ENCODE results near the gene MAGI1.

The MAGI1 gene

GRCh38 chr3:65808407-65808806 lies 230.3 kb downstream of the MAGI1 start:
- Histone ChIP-seq H3K36me3 (ENCODE audit: insufficient read depth, low read length) (no peaks in the 10 kb centered on the region), H3K9me3 (ENCODE audit: control insufficient read depth, insufficient read depth, low read length) (peaks cover 4% of the 10 kb centered on the region; the same call in 1 of the 2 replicates), H3K9ac (ENCODE audit: low read depth, low read length) (no peak overlapping the region), H3K4me1 (ENCODE audit: insufficient read depth, low read length) (0 out of 2 replicates have a peak, but pooled peaks cover 4% of the 10 kb centered on the region)

GRCh38 chr3:65807225-65807624 lies 231.5 kb downstream of the MAGI1 start:
- Histone ChIP-seq H3K9me3 (ENCODE audit: control insufficient read depth, insufficient read depth, low read length) (peaks cover 4% of the 10 kb centered on the region; the same call in 1 of the 2 replicates), H3K9ac (ENCODE audit: low read depth, low read length) (no peak overlapping the region), H3K36me3 (ENCODE audit: insufficient read depth, low read length) (no peaks in the 10 kb centered on the region), H3K4me1 (ENCODE audit: insufficient read depth, low read length) (no peaks in the 10 kb centered on the region)

- Histone ChIP-seq H3K9ac (ENCODE audit: low read depth, low read length) (no peak overlapping the region), H3K4me1 (ENCODE audit: insufficient read depth, low read length) (no peaks in the 10 kb centered on the region), H3K9me3 (ENCODE audit: control insufficient read depth, insufficient read depth, low read length) (peaks cover 4% of the 10 kb centered on the region; the same call in 1 of the 2 replicates), H3K36me3 (ENCODE audit: insufficient read depth, low read length) (no peaks in the 10 kb centered on the region)
These were observed 232.1 kb downstream of the MAGI1 start for GRCh38 chr3:65806600-65806999.

- no peaks in the 10 kb centered on the region for H3K9me3 ChIP-seq (ENCODE audit: control insufficient read depth, insufficient read depth, low read length)
- no peak overlapping the region for H3K9ac ChIP-seq (ENCODE audit: low read depth, low read length)
- H3K36me3 ChIP-seq (ENCODE audit: insufficient read depth, low read length), result no peaks in the 10 kb centered on the region
- peaks cover 15% of the 10 kb centered on the region; the same call in 1 of the 2 replicates for H3K4me1 ChIP-seq (ENCODE audit: insufficient read depth, low read length)
These were observed 242.0 kb downstream of the MAGI1 start for GRCh38 chr3:65796676-65797075.

GRCh38 chr3:65795166-65795565 lies 243.6 kb downstream of the MAGI1 start:
- no peaks in the 10 kb centered on the region for H3K36me3 ChIP-seq (ENCODE audit: insufficient read depth, low read length)
- H3K9me3 ChIP-seq (ENCODE audit: control insufficient read depth, insufficient read depth, low read length), result no peaks in the 10 kb centered on the region
- no peak overlapping the region for H3K9ac ChIP-seq (ENCODE audit: low read depth, low read length)
- peaks cover 15% of the 10 kb centered on the region; the same call in 1 of the 2 replicates for H3K4me1 ChIP-seq (ENCODE audit: insufficient read depth, low read length)

- H3K36me3 ChIP-seq (ENCODE audit: insufficient read depth, low read length), result no peaks in the 10 kb centered on the region
- H3K9ac ChIP-seq (ENCODE audit: low read depth, low read length), result no peak overlapping the region
- no peaks in the 10 kb centered on the region for H3K9me3 ChIP-seq (ENCODE audit: control insufficient read depth, insufficient read depth, low read length)
- H3K4me1 ChIP-seq (ENCODE audit: insufficient read depth, low read length), result peaks cover 15% of the 10 kb centered on the region; the same call in 1 of the 2 replicates
These were observed 245.1 kb downstream of the MAGI1 start for GRCh38 chr3:65793495-65794200.

- Histone ChIP-seq H3K9ac (ENCODE audit: low read depth, low read length) (no peak overlapping the region), H3K36me3 (ENCODE audit: insufficient read depth, low read length) (no peaks in the 10 kb centered on the region), H3K9me3 (ENCODE audit: control insufficient read depth, insufficient read depth, low read length) (no peaks in the 10 kb centered on the region), H3K4me1 (ENCODE audit: insufficient read depth, low read length) (peaks cover 10% of the 10 kb centered on the region; the same call in 1 of the 2 replicates)
These were observed 250.3 kb downstream of the MAGI1 start for GRCh38 chr3:65788461-65788860.

- peaks cover 5% of the 10 kb centered on the region; the same call in 1 of the 2 replicates for H3K4me1 ChIP-seq (ENCODE audit: insufficient read depth, low read length)
- H3K9me3 ChIP-seq (ENCODE audit: control insufficient read depth, insufficient read depth, low read length), result no peaks in the 10 kb centered on the region
- no peaks in the 10 kb centered on the region for H3K36me3 ChIP-seq (ENCODE audit: insufficient read depth, low read length)
- H3K9ac ChIP-seq (ENCODE audit: low read depth, low read length), result no peak overlapping the region
These were observed 250.9 kb downstream of the MAGI1 start for GRCh38 chr3:65787827-65788226.

GRCh38 chr3:65787340-65787739 lies 251.4 kb downstream of the MAGI1 start:
- H3K4me1 ChIP-seq (ENCODE audit: insufficient read depth, low read length), result 0 out of 2 replicates have a peak, but pooled peaks cover 4% of the 10 kb centered on the region
- no peaks in the 10 kb centered on the region for H3K9me3 ChIP-seq (ENCODE audit: control insufficient read depth, insufficient read depth, low read length)
- no peak overlapping the region for H3K9ac ChIP-seq (ENCODE audit: low read depth, low read length)

GRCh38 chr3:65786890-65787289 lies 251.8 kb downstream of the MAGI1 start:
- Histone ChIP-seq H3K36me3 (ENCODE audit: insufficient read depth, low read length) (no peaks in the 10 kb centered on the region), H3K9ac (ENCODE audit: low read depth, low read length) (no peak overlapping the region)

More at GRCh38 chr3:65787340-65787739, 251.4 kb downstream of the MAGI1 start:
- H3K36me3 ChIP-seq (ENCODE audit: insufficient read depth, low read length), result no peaks in the 10 kb centered on the region

GRCh38 chr3:65785065-65785645 lies 253.6 kb downstream of the MAGI1 start:
- Histone ChIP-seq H3K4me1 (ENCODE audit: insufficient read depth, low read length) (peaks cover 4% of the 10 kb centered on the region; the same call in 1 of the 2 replicates), H3K9ac (ENCODE audit: low read depth, low read length) (no peak overlapping the region), H3K9me3 (ENCODE audit: control insufficient read depth, insufficient read depth, low read length) (no peaks in the 10 kb centered on the region), H3K36me3 (ENCODE audit: insufficient read depth, low read length) (no peaks in the 10 kb centered on the region)

More at GRCh38 chr3:65786890-65787289, 251.8 kb downstream of the MAGI1 start:
- no peaks in the 10 kb centered on the region for H3K9me3 ChIP-seq (ENCODE audit: control insufficient read depth, insufficient read depth, low read length)
- H3K4me1 ChIP-seq (ENCODE audit: insufficient read depth, low read length), result 0 out of 2 replicates have a peak, but pooled peaks cover 4% of the 10 kb centered on the region

GRCh38 chr3:65783117-65783516 lies 255.6 kb downstream of the MAGI1 start:
- no peaks in the 10 kb centered on the region for H3K9me3 ChIP-seq (ENCODE audit: control insufficient read depth, insufficient read depth, low read length)
- H3K4me1 ChIP-seq (ENCODE audit: insufficient read depth, low read length), result peaks cover 1% of the 10 kb centered on the region; the same call in 1 of the 2 replicates
- no peaks in the 10 kb centered on the region for H3K36me3 ChIP-seq (ENCODE audit: insufficient read depth, low read length)
- H3K9ac ChIP-seq (ENCODE audit: low read depth, low read length), result no peak overlapping the region

- H3K36me3 ChIP-seq (ENCODE audit: insufficient read depth, low read length), result no peaks in the 10 kb centered on the region
- no peaks in the 10 kb centered on the region for H3K9me3 ChIP-seq (ENCODE audit: control insufficient read depth, insufficient read depth, low read length)
- no peak overlapping the region for H3K9ac ChIP-seq (ENCODE audit: low read depth, low read length)
- no peaks in the 10 kb centered on the region; the same call in 1 of the 2 replicates for H3K4me1 ChIP-seq (ENCODE audit: insufficient read depth, low read length)
These were observed 257.1 kb downstream of the MAGI1 start for GRCh38 chr3:65781594-65781993.

- no peak overlapping the region for H3K9ac ChIP-seq (ENCODE audit: low read depth, low read length)
- H3K4me1 ChIP-seq (ENCODE audit: insufficient read depth, low read length), result no peaks in the 10 kb centered on the region; the same call in 1 of the 2 replicates
- no peaks in the 10 kb centered on the region for H3K9me3 ChIP-seq (ENCODE audit: control insufficient read depth, insufficient read depth, low read length)
- no peaks in the 10 kb centered on the region for H3K36me3 ChIP-seq (ENCODE audit: insufficient read depth, low read length)
These were observed 259.3 kb downstream of the MAGI1 start for GRCh38 chr3:65779390-65779789.

GRCh38 chr3:65778968-65779367 lies 259.8 kb downstream of the MAGI1 start:
- Histone ChIP-seq H3K4me1 (ENCODE audit: insufficient read depth, low read length) (no peaks in the 10 kb centered on the region; the same call in 1 of the 2 replicates), H3K9me3 (ENCODE audit: control insufficient read depth, insufficient read depth, low read length) (no peaks in the 10 kb centered on the region), H3K36me3 (ENCODE audit: insufficient read depth, low read length) (no peaks in the 10 kb centered on the region), H3K9ac (ENCODE audit: low read depth, low read length) (no peak overlapping the region)
